ENCODE data around the gene TMCO1. TPM values are rescaled to one million over a fixed set of nuclear protein-coding genes. Genes with fewer than 3 reads are reported as not detected.
"Not testable (repeated sequence)": the region's sequence is repeated elsewhere in the genome, so short reads cannot be mapped to it uniquely, and the experiment has no call there.

TMCO1 gene
- total RNA-seq, 1 experiment from 2014 or later = 70.1 TPM

DNA sequence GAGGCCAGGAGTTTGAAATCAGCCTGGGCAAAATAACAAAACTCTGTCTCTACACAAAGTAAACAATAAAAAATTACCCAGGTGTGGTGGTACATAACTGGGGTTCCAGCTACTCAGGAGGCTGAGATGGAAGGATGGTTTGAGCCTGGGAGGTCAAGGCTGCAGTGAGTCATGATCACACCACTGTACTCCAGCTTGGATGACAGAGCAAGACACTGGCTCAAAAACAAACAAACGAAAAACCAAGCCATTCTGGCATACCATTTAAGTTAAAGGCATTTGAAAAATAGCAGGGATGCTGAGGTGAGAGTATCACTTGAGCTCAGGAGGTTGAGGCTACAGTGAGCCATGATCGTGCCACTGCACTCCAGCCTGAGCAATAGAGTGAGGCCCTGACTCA, 65.0 kb downstream of the TMCO1 start:
- TF ChIP-seq, protein P1, sequence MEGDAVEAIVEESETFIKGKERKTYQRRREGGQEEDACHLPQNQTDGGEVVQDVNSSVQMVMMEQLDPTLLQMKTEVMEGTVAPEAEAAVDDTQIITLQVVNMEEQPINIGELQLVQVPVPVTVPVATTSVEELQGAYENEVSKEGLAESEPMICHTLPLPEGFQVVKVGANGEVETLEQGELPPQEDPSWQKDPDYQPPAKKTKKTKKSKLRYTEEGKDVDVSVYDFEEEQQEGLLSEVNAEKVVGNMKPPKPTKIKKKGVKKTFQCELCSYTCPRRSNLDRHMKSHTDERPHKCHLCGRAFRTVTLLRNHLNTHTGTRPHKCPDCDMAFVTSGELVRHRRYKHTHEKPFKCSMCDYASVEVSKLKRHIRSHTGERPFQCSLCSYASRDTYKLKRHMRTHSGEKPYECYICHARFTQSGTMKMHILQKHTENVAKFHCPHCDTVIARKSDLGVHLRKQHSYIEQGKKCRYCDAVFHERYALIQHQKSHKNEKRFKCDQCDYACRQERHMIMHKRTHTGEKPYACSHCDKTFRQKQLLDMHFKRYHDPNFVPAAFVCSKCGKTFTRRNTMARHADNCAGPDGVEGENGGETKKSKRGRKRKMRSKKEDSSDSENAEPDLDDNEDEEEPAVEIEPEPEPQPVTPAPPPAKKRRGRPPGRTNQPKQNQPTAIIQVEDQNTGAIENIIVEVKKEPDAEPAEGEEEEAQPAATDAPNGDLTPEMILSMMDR (conservative IDR thresholded peaks at IDR 0.05) = no peak

DNA sequence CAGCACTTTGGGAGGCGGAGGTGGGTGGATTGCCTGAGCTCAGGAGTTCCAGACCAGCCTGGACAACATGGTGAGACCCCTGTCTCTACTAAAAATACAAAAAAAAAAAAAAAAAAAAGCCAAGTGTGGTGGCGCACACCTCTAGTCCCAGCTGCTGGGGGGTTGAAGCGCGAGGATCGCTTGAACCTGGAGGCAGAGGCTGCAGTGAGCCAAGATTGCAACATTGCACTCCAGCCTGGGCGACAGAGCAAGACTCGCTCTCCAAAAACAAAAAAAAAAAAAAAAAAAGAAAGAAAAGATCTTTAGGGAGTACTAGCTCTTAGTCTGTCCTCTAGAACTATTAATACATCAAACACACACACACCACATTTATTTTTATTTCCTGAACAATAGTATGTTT, 66.7 kb downstream of the TMCO1 start:
- H3K9me3 Mint-ChIP-seq; H3K18ac ChIP-seq (ENCODE audit: insufficient read length, low read depth, low read length); H4K20me1 ChIP-seq (ENCODE audit: control insufficient read depth, insufficient read depth, insufficient read length); H3K79me2 ChIP-seq (ENCODE audit: insufficient read depth, low read length); H3K23me2 ChIP-seq (ENCODE audit: insufficient read length, low read depth, low read length, poor library complexity, severe bottlenecking); H3K36me3 Mint-ChIP-seq (ENCODE audit: insufficient read depth in 1 of 3, low read depth in 3 of 3); H3K27me3 Mint-ChIP-seq (ENCODE audit: low read depth); H3K9ac ChIP-seq (ENCODE audit: extremely low read depth, insufficient read length, low read length); H3K4me3 Mint-ChIP-seq; H2AFZ ChIP-seq (ENCODE audit: low read length); H4K5ac ChIP-seq (ENCODE audit: insufficient read length, low read depth, low read length); H3K14ac ChIP-seq (ENCODE audit: insufficient read depth, low read length); H3T11ph ChIP-seq (ENCODE audit: low read length); H3K27me3 ChIP-seq (ENCODE audit: insufficient read depth, low read length); DNase-seq; H3K4ac ChIP-seq (ENCODE audit: low read depth, low read length); H2BK5ac ChIP-seq (ENCODE audit: insufficient read length, low read length); H3K4me1 Mint-ChIP-seq; H2BK15ac ChIP-seq (ENCODE audit: low read depth, low read length); H3K4me2 ChIP-seq (ENCODE audit: insufficient read depth, insufficient read length, low read length); H2BK120ac ChIP-seq (ENCODE audit: low read depth, low read length, poor library complexity, severe bottlenecking); H3K56ac ChIP-seq (ENCODE audit: insufficient read length, low read depth, low read length); H3K27ac ChIP-seq (ENCODE audit: insufficient read length, low read depth, low read length); H4K91ac ChIP-seq (ENCODE audit: insufficient read length, low read depth, low read length); H2BK20ac ChIP-seq (ENCODE audit: low read depth, low read length, poor library complexity, severe bottlenecking); H3K9me3 ChIP-seq (ENCODE audit: control insufficient read depth, low read depth, low read length); H3K4me1 ChIP-seq (ENCODE audit: insufficient read depth, low read length); H2BK12ac ChIP-seq (ENCODE audit: insufficient read length, low read depth, low read length); H4K8ac ChIP-seq (replicated peaks; ENCODE audit: insufficient read length, low read depth, low read length); H3K79me1 ChIP-seq (ENCODE audit: insufficient read depth, low read depth, low read length, poor library complexity, severe bottlenecking); H2AK5ac ChIP-seq (ENCODE audit: insufficient read length, low read length); H3K23ac ChIP-seq (ENCODE audit: insufficient read length, low read depth, low read length): not testable (repeated sequence)
- H3K27ac Mint-ChIP-seq = peak overlapping the region in 1 of 3 experiments; percentile 59; a peak in 1 of 7 replicates
- no CpG with 5 or more reads among the region's 7 CpGs for WGBS (ENCODE audit: extremely low coverage, insufficient read length, low lambda C conversion rate)

More for the DNA sequence above, 65.0 kb downstream of the TMCO1 start:
- H3K4ac ChIP-seq (ENCODE audit: low read depth, low read length) = no peak overlapping the region
- H3K4me1 ChIP-seq (ENCODE audit: insufficient read depth, low read length) = no peaks in the 10 kb centered on the region
- H3K14ac ChIP-seq (ENCODE audit: insufficient read depth, low read length) = no peak overlapping the region
- H2BK20ac ChIP-seq (ENCODE audit: low read depth, low read length, poor library complexity, severe bottlenecking) = no peak overlapping the region
- H3K4me2 ChIP-seq (ENCODE audit: insufficient read depth, insufficient read length, low read length) = no peak overlapping the region
- no peak overlapping the region for H3K9ac ChIP-seq (ENCODE audit: extremely low read depth, insufficient read length, low read length)
- no peak for DNase-seq
- no peak overlapping the region for H2BK15ac ChIP-seq (ENCODE audit: low read depth, low read length)
- Mint-ChIP-seq H3K4me1 (peaks cover 2 to 3% of the 10 kb centered on the region in 2 experiments; a peak in 1 of 4 replicates), H3K27ac (no peak overlapping the region), H3K9me3 (no peaks in the 10 kb centered on the region; a peak in 1 of 5 replicates), H3K36me3 (ENCODE audit: insufficient read depth in 1 of 3, low read depth in 3 of 3) (no peaks in the 10 kb centered on the region), H3K4me3 (no peak overlapping the region), H3K27me3 (ENCODE audit: low read depth) (peaks cover 8% of the 10 kb centered on the region)
- no peak overlapping the region for H3K23ac ChIP-seq (ENCODE audit: insufficient read length, low read depth, low read length)
- H3K18ac ChIP-seq (ENCODE audit: insufficient read length, low read depth, low read length) = no peak overlapping the region
- H3K27me3 ChIP-seq (ENCODE audit: insufficient read depth, low read length) = no peaks in the 10 kb centered on the region; the same call in 1 of the 2 replicates
- no peak overlapping the region for H4K5ac ChIP-seq (ENCODE audit: insufficient read length, low read depth, low read length)
- no peak overlapping the region for H4K8ac ChIP-seq (replicated peaks; ENCODE audit: insufficient read length, low read depth, low read length)
- no peak overlapping the region for H2BK12ac ChIP-seq (ENCODE audit: insufficient read length, low read depth, low read length)
- H3K27ac ChIP-seq (ENCODE audit: insufficient read length, low read depth, low read length) = no peak overlapping the region
- H2BK5ac ChIP-seq (ENCODE audit: insufficient read length, low read length) = no peak overlapping the region
- H4K20me1 ChIP-seq (ENCODE audit: control insufficient read depth, insufficient read depth, insufficient read length) = no peaks in the 10 kb centered on the region
- no peak overlapping the region for H3K56ac ChIP-seq (ENCODE audit: insufficient read length, low read depth, low read length)
- H3K79me2 ChIP-seq (ENCODE audit: insufficient read depth, low read length) = no peaks in the 10 kb centered on the region
- no peak overlapping the region for H2AFZ ChIP-seq (ENCODE audit: low read length)
- H3T11ph ChIP-seq (ENCODE audit: low read length) = no peak overlapping the region
- no peak overlapping the region for H2BK120ac ChIP-seq (ENCODE audit: low read depth, low read length, poor library complexity, severe bottlenecking)
- no CpG with 5 or more reads among the region's 2 CpGs for WGBS (ENCODE audit: extremely low coverage, insufficient read length, low lambda C conversion rate)
- no peaks in the 10 kb centered on the region for H3K23me2 ChIP-seq (ENCODE audit: insufficient read length, low read depth, low read length, poor library complexity, severe bottlenecking)
- no peak overlapping the region for H2AK5ac ChIP-seq (ENCODE audit: insufficient read length, low read length)
- no peak overlapping the region for H4K91ac ChIP-seq (ENCODE audit: insufficient read length, low read depth, low read length)
- H3K79me1 ChIP-seq (ENCODE audit: insufficient read depth, low read depth, low read length, poor library complexity, severe bottlenecking) = no peaks in the 10 kb centered on the region
- no peaks in the 10 kb centered on the region for H3K9me3 ChIP-seq (ENCODE audit: control insufficient read depth, low read depth, low read length)
